Measurements from ENCODE around the gene MTA1. TPM values are rescaled to one million over a fixed set of nuclear protein-coding genes. Genes with fewer than 3 reads are reported as not detected.

Gene MTA1
- total and polyA plus RNA-seq, 10 of the 15 experiments (the other 5 are each of a cell fraction or from before 2014, with no cell fraction given): 0.14 to 162 (median 30.6) TPM

- POLR2A ChIA-PET: no interaction called here
- Histone ChIP-seq H3K4me3 (no peak overlapping the region), H4K20me1 (ENCODE audit: control insufficient read depth, insufficient read depth) (no peaks in the 10 kb centered on the region), H2AFZ (ENCODE audit: control insufficient read depth, low read depth, low read length) (no peak overlapping the region), H3K79me2 (ENCODE audit: control insufficient read depth, insufficient read depth, low read length) (no peaks in the 10 kb centered on the region), H3K27me3 (replicated peaks in 1 of 2; ENCODE audit: control insufficient read depth in 2 of 2, insufficient read depth in 2 of 2, low read length in 1 of 2) (no peaks in the 10 kb centered on the region), H3K4me2 (ENCODE audit: control insufficient read depth, insufficient read depth) (no peak overlapping the region), H3K9me3 (replicated peaks; ENCODE audit: control insufficient read depth, insufficient read depth, low read length) (no peaks in the 10 kb centered on the region), H3K36me3 (ENCODE audit: control insufficient read depth in 2 of 2, insufficient read depth in 2 of 2, low read length in 1 of 2) (no peaks in the 10 kb centered on the region; a peak in 1 of 4 replicates), H3K4me1 (ENCODE audit: control insufficient read depth, insufficient read depth, low read length) (no peaks in the 10 kb centered on the region), H3K27ac (ENCODE audit: control insufficient read depth, insufficient read depth) (no peak overlapping the region), H3K9ac (ENCODE audit: control insufficient read depth, insufficient read depth, low read length) (no peak overlapping the region)
- intact Hi-C loops (cut with micrococcal nuclease; ENCODE audit: unreplicated experiment): no loop called here
- SMC1A ChIA-PET (ENCODE audit: uncharacterized antibody, unreplicated experiment): no interaction called here
- DNase-seq (ENCODE audit: low read depth, low spot score) (no peak), FAIRE-seq (no peak), ATAC-seq (peak; percentile 26; the same call in 1 of the 3 replicates)
- TF ChIP-seq SREBF2 (IDR thresholded peaks at IDR 0.05; ENCODE audit: low read length) (no peak), MYB (IDR thresholded peaks at IDR 0.05; ENCODE audit: borderline replicate concordance, low read depth, low read length) (no peak), CUX1 (IDR thresholded peaks at IDR 0.05; ENCODE audit: insufficient replicate concordance, low read depth, low read length) (no peak), MTA2 (IDR thresholded peaks at IDR 0.05; ENCODE audit: low read depth) (no peak), YBX1 (IDR thresholded peaks at IDR 0.05) (no peak), CREM (IDR thresholded peaks at IDR 0.05; ENCODE audit: low read depth) (no peak), MEF2B (IDR thresholded peaks at IDR 0.05; ENCODE audit: partially characterized antibody, poor library complexity, severe bottlenecking) (no peak), POU2F2 (IDR thresholded peaks at IDR 0.05; ENCODE audit: borderline replicate concordance, low read depth, low read length) (no peak), ATF2 (IDR thresholded peaks at IDR 0.05; ENCODE audit: low read length) (no peak)
- in situ Hi-C loops (cut with MboI): no loop called here
- WGBS (ENCODE audit: insufficient coverage, insufficient replicate concordance, low lambda C conversion rate, missing lambda C conversion rate): 70% methylated on average over 24 of the region's 25 CpGs
- RAD21 ChIA-PET (ENCODE audit: unreplicated experiment): no interaction called here
- BruUV-seq (replicated peaks): no TSS peak
- CTCF ChIA-PET: no interaction called here
Measured at GRCh38 chr14:105388110-105388951, 31.3 kb upstream of the MTA1 start.
